NT2/D1 (cell line): ENCODE results near the gene NLRP8.
"Not testable (repeated sequence)": the region's sequence is repeated elsewhere in the genome, so short reads cannot be mapped to it uniquely, and the experiment has no call there.

Experiments
- DNase-seq: peaks from one replicate; pipeline ENCODE4 v3.0.0-alpha.2; 2011; ENCODE audit warnings: low read depth, low spot score
- H3K27me3 ChIP-seq: 2 replicates; pipeline ENCODE4 v1.6.0; 2011; ENCODE audit warnings: mild to moderate bottlenecking; ENCODE audit not compliant: insufficient read length, insufficient read depth
- H3K36me3 ChIP-seq: 2 replicates; pipeline ENCODE4 v1.6.1; 2011; ENCODE audit warnings: mild to moderate bottlenecking, low read length, mixed read lengths; ENCODE audit not compliant: insufficient read depth, insufficient read length
- H3K4me1 ChIP-seq: 2 replicates; pipeline ENCODE4 v1.5.1; 2011; ENCODE audit not compliant: insufficient read depth, insufficient read length
- H3K4me3 ChIP-seq: 2 replicates; pipeline ENCODE4 v1.5.1; 2011; ENCODE audit warnings: low read depth; ENCODE audit not compliant: insufficient read length
- H3K9ac ChIP-seq: 2 replicates; pipeline ENCODE4 v1.6.0; 2011; ENCODE audit warnings: low read depth; ENCODE audit not compliant: insufficient read length
- H3K9me3 ChIP-seq: 2 replicates; pipeline ENCODE4 v1.5.1; 2011; ENCODE audit warnings: mild to moderate bottlenecking, low read length; ENCODE audit not compliant: insufficient read depth
- SUZ12 ChIP-seq: IDR thresholded peaks from 2 replicates; pipeline ENCODE4 v1.6.1; 2011; ENCODE audit not compliant: insufficient read length, insufficient read depth; ENCODE audit errors: extremely low read depth
- YY1 ChIP-seq: IDR thresholded peaks from 2 replicates; pipeline ENCODE4 v1.6.1; 2011; ENCODE audit not compliant: insufficient read length, insufficient read depth
- ZNF274 ChIP-seq: IDR thresholded peaks from 2 replicates; pipeline ENCODE4 v1.6.1; 2011; ENCODE audit warnings: mild to moderate bottlenecking, low read depth, low read length

The NLRP8 gene

GRCh38 chr19:55912916-55913315 is 34.7 kb upstream of the NLRP8 start:
- DNase-seq = no peak
- Histone ChIP-seq H3K36me3 (no peaks in the 10 kb centered on the region), H3K4me3 (no peak overlapping the region), H3K4me1 (no peaks in the 10 kb centered on the region), H3K9me3 (no peaks in the 10 kb centered on the region), H3K27me3 (no peaks in the 10 kb centered on the region), H3K9ac (no peak overlapping the region)
- TF ChIP-seq SUZ12 = no peak
- TF ChIP-seq ZNF274 = no peak
- no peak for TF ChIP-seq YY1

GRCh38 chr19:55913643-55914268 is 33.9 kb upstream of the NLRP8 start:
- H3K9me3 ChIP-seq = no peaks in the 10 kb centered on the region
- TF ChIP-seq SUZ12 (no peak), YY1 (no peak), ZNF274 (no peak)
- H3K9ac ChIP-seq = no peak overlapping the region
- H3K4me1 ChIP-seq = no peaks in the 10 kb centered on the region
- H3K36me3 ChIP-seq = no peaks in the 10 kb centered on the region
- no peak for DNase-seq
- no peak overlapping the region for H3K4me3 ChIP-seq
- H3K27me3 ChIP-seq = no peaks in the 10 kb centered on the region

- DNase-seq = no peak
- Histone ChIP-seq H3K9me3 (peaks cover 26% of the 10 kb centered on the region), H3K4me1 (no peaks in the 10 kb centered on the region), H3K27me3 (no peaks in the 10 kb centered on the region), H3K36me3 (no peaks in the 10 kb centered on the region), H3K9ac (no peak overlapping the region), H3K4me3 (no peak overlapping the region)
- TF ChIP-seq YY1 (no peak), ZNF274 (no peak), SUZ12 (no peak)
Observed at GRCh38 chr19:55923556-55923955, 24.1 kb upstream of the NLRP8 start.

GRCh38 chr19:55927991-55928390 is 19.6 kb upstream of the NLRP8 start:
- H3K9ac ChIP-seq = no peak overlapping the region
- peaks cover 18% of the 10 kb centered on the region for H3K9me3 ChIP-seq
- H3K4me3 ChIP-seq = no peak overlapping the region
- no peaks in the 10 kb centered on the region for H3K4me1 ChIP-seq
- H3K27me3 ChIP-seq = no peaks in the 10 kb centered on the region
- DNase-seq = no peak
- TF ChIP-seq ZNF274 (no peak), YY1 (no peak), SUZ12 (no peak)
- H3K36me3 ChIP-seq = no peaks in the 10 kb centered on the region

- not testable (repeated sequence) for DNase-seq, H3K36me3 ChIP-seq, H3K4me3 ChIP-seq, H3K9me3 ChIP-seq, H3K9ac ChIP-seq, H3K4me1 ChIP-seq, H3K27me3 ChIP-seq
Observed at GRCh38 chr19:55929258-55929657, 18.4 kb upstream of the NLRP8 start.

- Histone ChIP-seq H3K27me3 (no peaks in the 10 kb centered on the region), H3K4me3 (no peak overlapping the region), H3K9me3 (no peaks in the 10 kb centered on the region)
Observed at GRCh38 chr19:55930996-55931515, 16.6 kb upstream of the NLRP8 start.

GRCh38 chr19:55931936-55932386 is 15.7 kb upstream of the NLRP8 start, which contains the start of gene NLRP13:
Gene NLRP13, minus strand, starts transcription at chr19:55932336. Its CDS starts 25 bp downstream, at chr19:55932311.
- TF ChIP-seq SUZ12 (no peak), YY1 (no peak), ZNF274 (no peak)
- no peaks in the 10 kb centered on the region for H3K9me3 ChIP-seq
- DNase-seq = no peak
- H3K4me3 ChIP-seq = no peak within 1 kb of the TSS
- no peaks in the 10 kb centered on the region for H3K27me3 ChIP-seq
- no peak within 1 kb of the TSS for H3K9ac ChIP-seq
- H3K36me3 ChIP-seq = no peaks in the 10 kb centered on the region
- H3K4me1 ChIP-seq = no peaks in the 10 kb centered on the region

More at GRCh38 chr19:55930996-55931515, 16.6 kb upstream of the NLRP8 start:
- Histone ChIP-seq H3K4me1 (no peaks in the 10 kb centered on the region), H3K9ac (no peak overlapping the region), H3K36me3 (no peaks in the 10 kb centered on the region)
- no peak for TF ChIP-seq YY1
- no peak for TF ChIP-seq SUZ12
- no peak for TF ChIP-seq ZNF274
- no peak for DNase-seq
